A673 (cell line): ENCODE measurements around the gene PCNX3.

ENCODE experiments used
- EZH2 ChIP-seq: fragments of 200-600 bp; sonication (generic); IDR thresholded peaks from 2 replicates; pipeline ENCODE4 v1.6.1; 2017; ENCODE audit warnings: borderline replicate concordance, low read depth, mild to moderate bottlenecking, mixed read lengths, antibody characterized with exemption, low read length; ENCODE audit not compliant: poor library complexity, severe bottlenecking
- TF ChIP-seq, protein P1 (sequence below): fragments of 300-800, 200-600 bp; sonication (generic); conservative IDR thresholded peaks from 2 replicates; pipeline ENCODE4 v1.5.1; 2017; ENCODE audit warnings: low read depth, mild to moderate bottlenecking, antibody characterized with exemption, low read length, moderate library complexity, mixed read lengths

DNA sequence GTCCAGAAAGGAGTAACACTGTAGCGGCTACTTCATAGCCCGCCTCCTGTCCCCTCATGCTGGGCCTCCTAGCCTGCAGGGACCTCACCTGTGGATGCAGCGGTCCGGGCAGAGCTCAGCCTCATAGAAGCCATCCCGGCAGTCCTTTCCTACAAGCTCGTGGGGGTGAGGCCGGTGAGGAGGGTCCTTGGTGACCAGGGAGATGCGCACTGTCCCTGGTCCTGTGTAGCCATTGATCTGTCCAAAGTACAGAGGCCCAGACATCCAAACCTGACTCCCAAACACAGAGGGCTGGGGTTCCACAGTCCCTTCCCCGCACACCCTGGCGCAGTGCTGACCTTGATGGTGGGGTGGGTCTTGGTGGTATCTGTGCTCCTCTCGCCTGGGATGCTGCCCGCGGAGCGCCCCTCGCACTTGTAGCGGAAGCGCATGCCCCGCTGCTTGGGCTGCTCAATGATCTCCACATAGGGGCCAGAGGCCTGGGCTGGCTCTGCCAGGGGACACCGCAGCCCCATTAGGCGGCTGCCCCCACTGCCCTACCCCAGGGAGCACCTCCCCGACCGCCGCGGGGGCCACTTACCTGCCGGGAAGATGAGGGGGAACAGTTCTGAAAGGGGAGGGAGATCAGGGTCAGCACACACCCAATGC lies 46.1 kb downstream of the PCNX3 start:
- TF ChIP-seq, protein P1, sequence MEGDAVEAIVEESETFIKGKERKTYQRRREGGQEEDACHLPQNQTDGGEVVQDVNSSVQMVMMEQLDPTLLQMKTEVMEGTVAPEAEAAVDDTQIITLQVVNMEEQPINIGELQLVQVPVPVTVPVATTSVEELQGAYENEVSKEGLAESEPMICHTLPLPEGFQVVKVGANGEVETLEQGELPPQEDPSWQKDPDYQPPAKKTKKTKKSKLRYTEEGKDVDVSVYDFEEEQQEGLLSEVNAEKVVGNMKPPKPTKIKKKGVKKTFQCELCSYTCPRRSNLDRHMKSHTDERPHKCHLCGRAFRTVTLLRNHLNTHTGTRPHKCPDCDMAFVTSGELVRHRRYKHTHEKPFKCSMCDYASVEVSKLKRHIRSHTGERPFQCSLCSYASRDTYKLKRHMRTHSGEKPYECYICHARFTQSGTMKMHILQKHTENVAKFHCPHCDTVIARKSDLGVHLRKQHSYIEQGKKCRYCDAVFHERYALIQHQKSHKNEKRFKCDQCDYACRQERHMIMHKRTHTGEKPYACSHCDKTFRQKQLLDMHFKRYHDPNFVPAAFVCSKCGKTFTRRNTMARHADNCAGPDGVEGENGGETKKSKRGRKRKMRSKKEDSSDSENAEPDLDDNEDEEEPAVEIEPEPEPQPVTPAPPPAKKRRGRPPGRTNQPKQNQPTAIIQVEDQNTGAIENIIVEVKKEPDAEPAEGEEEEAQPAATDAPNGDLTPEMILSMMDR, result no peak
- no peak for TF ChIP-seq EZH2
